B cell (primary cell): ENCODE data around the gene EPB41L4A. TPM values are rescaled to one million over a fixed set of nuclear protein-coding genes. Genes with fewer than 3 reads are reported as not detected.

Source experiments
- ATAC-seq: fragments of 200-7000 bp; cut with Tn5 transposase; one replicate; pipeline ENCODE4 v1.10.0; 2021; ENCODE audit warnings: low read depth, mild to moderate bottlenecking, moderate number of reproducible peaks, moderate library complexity
- CTCF ChIA-PET: fragments of 350-600 bp; sonication (Branson Sonifier 250); formaldehyde crosslinking; loops from one replicate; lab custom pipeline; 2021; ENCODE audit warnings: antibody characterized with exemption, inconsistent platforms; lab: Charles Lee
- POLR2A ChIA-PET: fragments of 350-600 bp; sonication (Branson Sonifier 250); formaldehyde crosslinking; loops from one replicate; lab custom pipeline; 2021; ENCODE audit warnings: antibody characterized with exemption; lab: Charles Lee
- DNase-seq: peaks from one replicate; pipeline ENCODE4 v3.0.0; 2013
- H2AFZ ChIP-seq: 2 replicates; pipeline ENCODE4 v1.6.1; 2012; ENCODE audit warnings: mild to moderate bottlenecking, low read depth, low read length; ENCODE audit not compliant: insufficient read depth, poor library complexity, severe bottlenecking
- H3K27ac ChIP-seq, 2 donors: 1 replicate in 1 of 2; 2 replicates in 1 of 2; pipeline ENCODE4 v1.5.1; 2012 to 2013; ENCODE audit warnings: low read length in 2 of 2, mild to moderate bottlenecking in 2 of 2, moderate library complexity in 1 of 2
- H3K27me3 ChIP-seq, 4 experiments: fragments of 200-600 bp in 1 of 4; sonication (generic) in 1 of 4; replicated peaks in 1 of 4; 1 replicate in 2 of 4; 2 replicates in 2 of 4; pipeline versions ENCODE4 v1.6.1 to v1.7.0; 2013 to 2016; ENCODE audit warnings: low read length in 3 of 4, mild to moderate bottlenecking in 2 of 4, mixed read lengths in 1 of 4, moderate library complexity in 1 of 4; ENCODE audit not compliant: insufficient read depth in 4 of 4, control insufficient read depth in 3 of 4; ENCODE audit errors: control extremely low read depth in 1 of 4
- H3K36me3 ChIP-seq, 2 experiments: replicated peaks in 1 of 2; 1 replicate in 1 of 2; 2 replicates in 1 of 2; pipeline versions ENCODE4 v1.6.1 to v1.7.1; 2013; ENCODE audit warnings: low read length in 1 of 2; ENCODE audit not compliant: insufficient read depth in 2 of 2, control insufficient read depth in 1 of 2; ENCODE audit errors: control extremely low read depth in 1 of 2, extremely low read depth in 1 of 2
- H3K4me1 ChIP-seq, 2 donors: fragments of 200-600 bp in 1 of 2; sonication (generic) in 1 of 2; 1 replicate in 1 of 2; 2 replicates in 1 of 2; pipeline versions ENCODE4 v1.5.1 to v1.6.1; 2013 to 2017; ENCODE audit warnings: low read length in 2 of 2; ENCODE audit not compliant: control insufficient read depth in 2 of 2, insufficient read depth in 2 of 2
- H3K4me2 ChIP-seq: replicated peaks from 2 replicates; pipeline ENCODE3; 2012; ENCODE audit warnings: mild to moderate bottlenecking, low read depth, low read length; ENCODE audit not compliant: poor library complexity, severe bottlenecking
- H3K4me3 ChIP-seq, 5 experiments: fragments of 200-600 bp in 1 of 5; sonication (generic) in 1 of 5; 1 replicate in 3 of 5; 2 replicates in 2 of 5; pipeline versions ENCODE4 v1.5.1 to v1.7.0; 2011 to 2016; ENCODE audit warnings: low read length in 4 of 5, mild to moderate bottlenecking in 4 of 5, low read depth in 2 of 5, control low read depth in 1 of 5, moderate library complexity in 1 of 5; ENCODE audit not compliant: insufficient read depth in 1 of 5; ENCODE audit errors: control extremely low read depth in 1 of 5, extremely low read depth in 1 of 5
- H3K79me2 ChIP-seq: fragments of 200-600 bp; sonication (generic); one replicate; pipeline ENCODE4 v1.6.0; 2016; ENCODE audit warnings: low read length; ENCODE audit not compliant: control insufficient read depth, insufficient read depth
- H3K9ac ChIP-seq: fragments of 200-600 bp; sonication (generic); 2 replicates; pipeline ENCODE4 v1.6.1; 2017; ENCODE audit warnings: mild to moderate bottlenecking, low read length, moderate library complexity
- H3K9me3 ChIP-seq, 3 donors: one replicate each; pipeline versions ENCODE4 v1.6.1 to v1.7.1; 2013; ENCODE audit warnings: low read length in 2 of 3; ENCODE audit not compliant: control insufficient read depth in 2 of 3, insufficient read depth in 1 of 3; ENCODE audit errors: control extremely low read depth in 1 of 3
- H4K20me1 ChIP-seq: 2 replicates; pipeline ENCODE4 v1.6.0; 2012; ENCODE audit warnings: mild to moderate bottlenecking, low read length; ENCODE audit not compliant: insufficient read depth, control insufficient read depth, poor library complexity, severe bottlenecking
- H3K27ac Mint-ChIP-seq: one replicate; pipeline ENCODE4 v1.8.0; 2021; ENCODE audit warnings: mixed read lengths
- H3K27me3 Mint-ChIP-seq: one replicate; pipeline ENCODE4 v1.8.0; 2021; ENCODE audit warnings: mixed read lengths
- H3K4me1 Mint-ChIP-seq: one replicate; pipeline ENCODE4 v1.8.0; 2021; ENCODE audit warnings: mixed read lengths
- H3K4me3 Mint-ChIP-seq: one replicate; pipeline ENCODE4 v1.8.0; 2021; ENCODE audit warnings: mixed read lengths
- H3K9me3 Mint-ChIP-seq: one replicate; pipeline ENCODE4 v1.8.0; 2022; ENCODE audit warnings: mixed read lengths; ENCODE audit not compliant: insufficient read depth
- EZH2 ChIP-seq: IDR thresholded peaks from 2 replicates; pipeline ENCODE4 v1.6.1; 2012; ENCODE audit warnings: borderline replicate concordance, low read depth, mild to moderate bottlenecking, moderate library complexity, low read length; ENCODE audit not compliant: insufficient read depth, poor library complexity, severe bottlenecking
- WGBS: methylation state at CpG from one replicate; pipeline ENCODE4 v1.1.5; 2013; ENCODE audit warnings: missing lambda C conversion rate; ENCODE audit not compliant: insufficient coverage; 5-methylcytosine and 5-hydroxymethylcytosine counted together
- intact Hi-C: fragments of 100-400 bp; cut with micrococcal nuclease; formaldehyde crosslinking; loops from one replicate; pipeline ENCODE4 v1.10.0; 2022
- polyA plus RNA-seq: library from polyadenylated mRNA; depleted of rRNA; stranded (reverse); fragments of >200 nt; gene quantifications from 2 replicates; pipeline ENCODE4 v1.2.3, GENCODE V29; 2012
- total RNA-seq, 2 donors: library from RNA; stranded (reverse); fragments of 120-200 nt in 1 of 2; gene quantifications; 1 replicate in 1 of 2; 2 replicates in 1 of 2; pipeline versions ENCODE4 v1.2.3 to v1.2.4, GENCODE V29; 2013 to 2022
- TF ChIP-seq, protein P1 (sequence below): fragments of 200-600 bp; IDR thresholded peaks from one replicate; pipeline ENCODE4 v1.8.0; 2022; ENCODE audit warnings: antibody characterized with exemption, mild to moderate bottlenecking

EPB41L4A gene
- total and polyA plus RNA-seq, 2 donors (not counting 1 experiment from before 2014, with no cell fraction given): 1.8 to 12.9 TPM

DNA sequence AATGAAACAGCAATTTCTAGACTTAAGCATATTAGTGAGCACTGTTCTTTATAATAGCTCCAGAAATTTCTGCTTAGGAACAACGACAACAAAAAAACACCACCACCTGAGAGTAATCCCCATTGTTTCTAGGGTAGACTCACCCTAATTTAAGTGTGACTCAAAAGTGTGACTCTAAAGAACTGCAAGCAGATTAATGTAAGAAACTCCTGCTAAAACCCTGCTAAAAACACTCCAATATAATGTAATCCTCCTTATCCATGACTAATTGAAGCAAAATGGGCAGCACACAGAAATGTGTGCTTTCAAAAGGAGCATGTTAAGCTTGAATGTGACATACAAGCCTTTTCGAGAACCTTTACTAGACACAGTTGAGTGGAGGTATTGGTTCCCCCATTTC lies 296.0 kb downstream of the EPB41L4A start:
- Histone ChIP-seq H3K4me1 (no peaks in the 10 kb centered on the region), H3K4me2 (no peak overlapping the region), H4K20me1 (no peaks in the 10 kb centered on the region), H2AFZ (no peak overlapping the region), H3K27ac (no peak overlapping the region), H3K9ac (no peak overlapping the region), H3K79me2 (no peaks in the 10 kb centered on the region), H3K4me3 (no peak overlapping the region), H3K9me3 (peaks cover 0 to 5% (median 0%) of the 10 kb centered on the region in 3 donors), H3K27me3 (no peaks in the 10 kb centered on the region), H3K36me3 (no peaks in the 10 kb centered on the region)
- intact Hi-C loops: no loop called here
- ChIA-PET CTCF (interaction anchor here (0.9 kb wide), 1 partner anchor 19 kb away, joined by 3 read pairs; no protein-coding TSS in a partner anchor), POLR2A (no interaction called here)
- no peak for TF ChIP-seq EZH2
- TF ChIP-seq, protein P1, sequence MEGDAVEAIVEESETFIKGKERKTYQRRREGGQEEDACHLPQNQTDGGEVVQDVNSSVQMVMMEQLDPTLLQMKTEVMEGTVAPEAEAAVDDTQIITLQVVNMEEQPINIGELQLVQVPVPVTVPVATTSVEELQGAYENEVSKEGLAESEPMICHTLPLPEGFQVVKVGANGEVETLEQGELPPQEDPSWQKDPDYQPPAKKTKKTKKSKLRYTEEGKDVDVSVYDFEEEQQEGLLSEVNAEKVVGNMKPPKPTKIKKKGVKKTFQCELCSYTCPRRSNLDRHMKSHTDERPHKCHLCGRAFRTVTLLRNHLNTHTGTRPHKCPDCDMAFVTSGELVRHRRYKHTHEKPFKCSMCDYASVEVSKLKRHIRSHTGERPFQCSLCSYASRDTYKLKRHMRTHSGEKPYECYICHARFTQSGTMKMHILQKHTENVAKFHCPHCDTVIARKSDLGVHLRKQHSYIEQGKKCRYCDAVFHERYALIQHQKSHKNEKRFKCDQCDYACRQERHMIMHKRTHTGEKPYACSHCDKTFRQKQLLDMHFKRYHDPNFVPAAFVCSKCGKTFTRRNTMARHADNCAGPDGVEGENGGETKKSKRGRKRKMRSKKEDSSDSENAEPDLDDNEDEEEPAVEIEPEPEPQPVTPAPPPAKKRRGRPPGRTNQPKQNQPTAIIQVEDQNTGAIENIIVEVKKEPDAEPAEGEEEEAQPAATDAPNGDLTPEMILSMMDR: no peak
- no CpG with 5 or more reads among the region's 2 CpGs for WGBS
- peaks cover 19% of the 10 kb centered on the region for H3K27me3 Mint-ChIP-seq
- DNase-seq (no peak), ATAC-seq (no peak)
- H3K4me1 Mint-ChIP-seq: no peaks in the 10 kb centered on the region
- H3K4me3 Mint-ChIP-seq: no peak overlapping the region
- no peak overlapping the region for H3K27ac Mint-ChIP-seq
- H3K9me3 Mint-ChIP-seq: peaks cover 3% of the 10 kb centered on the region

DNA sequence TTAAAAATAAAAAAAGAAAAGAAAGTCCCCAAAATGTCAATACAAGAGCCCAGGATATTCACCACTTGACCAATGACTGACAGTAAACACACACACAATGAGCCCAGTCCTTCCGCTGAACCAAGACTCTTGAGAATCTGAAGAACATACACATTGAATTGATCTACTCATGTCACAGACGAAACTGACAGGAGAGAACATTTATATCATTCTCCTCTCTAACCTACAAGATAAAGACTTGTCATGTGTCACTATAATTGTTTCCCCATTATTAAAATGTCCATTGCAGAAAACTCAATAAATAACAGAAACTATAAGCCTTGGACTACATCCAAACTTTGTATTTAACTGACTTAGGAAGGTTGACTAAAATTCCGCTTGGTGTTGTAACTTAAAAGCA lies 296.7 kb downstream of the EPB41L4A start:
- Histone ChIP-seq H3K4me3 (no peak overlapping the region), H4K20me1 (no peaks in the 10 kb centered on the region), H2AFZ (no peak overlapping the region), H3K4me2 (no peak overlapping the region), H3K9me3 (peaks cover 0 to 5% (median 0%) of the 10 kb centered on the region in 3 donors), H3K79me2 (no peaks in the 10 kb centered on the region), H3K27me3 (no peaks in the 10 kb centered on the region), H3K4me1 (no peaks in the 10 kb centered on the region), H3K9ac (no peak overlapping the region), H3K27ac (no peak overlapping the region), H3K36me3 (no peaks in the 10 kb centered on the region)
- Mint-ChIP-seq H3K4me3 (no peak overlapping the region), H3K27ac (no peak overlapping the region), H3K4me1 (no peaks in the 10 kb centered on the region), H3K9me3 (peaks cover 3% of the 10 kb centered on the region), H3K27me3 (peaks cover 19% of the 10 kb centered on the region)
- POLR2A ChIA-PET: no interaction called here
- TF ChIP-seq, protein P1: no peak
- no peak for TF ChIP-seq EZH2
- CTCF ChIA-PET: interaction anchor here (0.9 kb wide), 1 partner anchor 20 kb away, joined by 3 read pairs; no protein-coding TSS in a partner anchor
- no peak for ATAC-seq
- DNase-seq: no peak
- no CpG with 5 or more reads among the region's 3 CpGs for WGBS
- intact Hi-C loops: no loop called here
